Fibroblast of lung (primary cell): ENCODE measurements around the gene GRID1. TPM values are rescaled to one million over a fixed set of nuclear protein-coding genes. Genes with fewer than 3 reads are reported as not detected.

Experiments used
- DNase-seq, 2 donors: peaks; one replicate each; pipeline versions ENCODE4 v3.0.0 to v3.0.0-alpha.2; 2010; ENCODE audit warnings: low read depth in 2 of 2
- H2AFZ ChIP-seq: 2 replicates; pipeline ENCODE4 v1.5.1; 2012; ENCODE audit warnings: low read length, control low read depth, inconsistent platforms
- H3K27ac ChIP-seq: 2 replicates; pipeline ENCODE4 v1.5.1; 2011; ENCODE audit warnings: low read length, control low read depth; ENCODE audit not compliant: insufficient read depth
- H3K27me3 ChIP-seq: 2 replicates; pipeline ENCODE4 v1.5.1; 2011; ENCODE audit warnings: mild to moderate bottlenecking, low read length; ENCODE audit not compliant: control insufficient read depth, insufficient read depth
- H3K36me3 ChIP-seq: 2 replicates; pipeline ENCODE4 v1.5.1; 2011; ENCODE audit warnings: low read length; ENCODE audit not compliant: control insufficient read depth, insufficient read depth
- H3K4me1 ChIP-seq: 2 replicates; pipeline ENCODE4 v1.5.1; 2011; ENCODE audit warnings: low read length; ENCODE audit not compliant: control insufficient read depth, insufficient read depth; ENCODE audit errors: extremely low read depth
- H3K4me2 ChIP-seq: 2 replicates; pipeline ENCODE4 v1.5.1; 2011; ENCODE audit warnings: low read length, control low read depth; ENCODE audit not compliant: insufficient read depth; ENCODE audit errors: extremely low read depth
- H3K4me3 ChIP-seq, 4 experiments: fragments of 200-600 bp in 1 of 4; sonication (generic) in 1 of 4; replicated peaks in 1 of 4; 2 replicates each; pipeline ENCODE4 v1.5.1; 2011 to 2016; ENCODE audit warnings: low read length in 4 of 4, low read depth in 3 of 4, mild to moderate bottlenecking in 3 of 4, control low read depth in 2 of 4, inconsistent platforms in 1 of 4, mixed read lengths in 1 of 4; ENCODE audit not compliant: insufficient read depth in 1 of 4; ENCODE audit errors: control extremely low read depth in 1 of 4
- H3K79me2 ChIP-seq: 2 replicates; pipeline ENCODE4 v1.5.1; 2012; ENCODE audit warnings: mild to moderate bottlenecking, low read length, inconsistent platforms; ENCODE audit not compliant: control insufficient read depth, insufficient read depth
- H3K9ac ChIP-seq: 2 replicates; pipeline ENCODE4 v1.5.1; 2011; ENCODE audit warnings: mild to moderate bottlenecking, low read length, control low read depth; ENCODE audit not compliant: insufficient read depth
- H3K9me3 ChIP-seq: 2 replicates; pipeline ENCODE4 v1.5.1; 2012; ENCODE audit warnings: low read depth, low read length; ENCODE audit not compliant: control insufficient read depth, insufficient read depth
- H4K20me1 ChIP-seq: 2 replicates; pipeline ENCODE4 v1.5.1; 2011; ENCODE audit warnings: low read length; ENCODE audit not compliant: control insufficient read depth, insufficient read depth; ENCODE audit errors: extremely low read depth
- CTCF ChIP-seq, 2 donors: IDR thresholded peaks in 1 of 2; conservative IDR thresholded peaks in 1 of 2; 1 replicate in 1 of 2; 2 replicates in 1 of 2; pipeline ENCODE4 v1.5.1; 2011 to 2012; ENCODE audit warnings: low read length in 2 of 2, control low read depth in 1 of 2, inconsistent platforms in 1 of 2, low read depth in 1 of 2, mild to moderate bottlenecking in 1 of 2
- EZH2 ChIP-seq: IDR thresholded peaks from 2 replicates; pipeline ENCODE4 v1.5.1; 2012; ENCODE audit warnings: low read length, control low read depth, mild to moderate bottlenecking; ENCODE audit errors: missing control alignments
- polyA plus RNA-seq, 2 donors: library from polyadenylated mRNA; depleted of rRNA in 1 of 2; stranded (reverse) in 1 of 2; unstranded in 1 of 2; fragments of >200 nt; gene quantifications; 2 replicates each; pipeline ENCODE4 v1.2.1, GENCODE V29; 2011 to 2012; ENCODE audit warnings: missing spikeins in 1 of 2
- total RNA-seq: library from RNA; depleted of rRNA; stranded (reverse); fragments of >200 nt; gene quantifications from 2 replicates; pipeline ENCODE4 v1.2.1, GENCODE V29; 2014

The GRID1 gene
- total and polyA plus RNA-seq, 2 donors (not counting 1 experiment from before 2014, with no cell fraction given): 0.03 to 0.33 TPM

- Histone ChIP-seq H3K9ac (no peak overlapping the region), H3K4me3 (no peak overlapping the region), H2AFZ (no peak overlapping the region), H3K4me1 (no peaks in the 10 kb centered on the region), H4K20me1 (no peaks in the 10 kb centered on the region), H3K4me2 (no peak overlapping the region), H3K27ac (no peak overlapping the region), H3K9me3 (no peaks in the 10 kb centered on the region), H3K79me2 (no peaks in the 10 kb centered on the region), H3K36me3 (no peaks in the 10 kb centered on the region), H3K27me3 (no peaks in the 10 kb centered on the region)
- TF ChIP-seq EZH2: no peak
- no peak for TF ChIP-seq CTCF (conservative IDR thresholded peaks at IDR 0.05 in 1 of 2, IDR thresholded peaks at IDR 0.05 in 1 of 2; ENCODE audit: low read depth in 1 of 2, low read length in 2 of 2)
- no peak for DNase-seq
Measured at GRCh38 chr10:85915245-85915846, 451.2 kb downstream of the GRID1 start.

- no peak overlapping the region for H3K4me2 ChIP-seq
Measured at GRCh38 chr10:85914720-85915119, 451.9 kb downstream of the GRID1 start.

GRCh38 chr10:85908462-85908861 is 458.1 kb downstream of the GRID1 start:
- Histone ChIP-seq H3K9ac (no peak overlapping the region), H3K4me3 (no peak overlapping the region), H3K4me2 (no peak overlapping the region), H3K79me2 (no peaks in the 10 kb centered on the region), H3K9me3 (no peaks in the 10 kb centered on the region), H2AFZ (no peak overlapping the region), H4K20me1 (no peaks in the 10 kb centered on the region), H3K36me3 (no peaks in the 10 kb centered on the region), H3K4me1 (no peaks in the 10 kb centered on the region), H3K27me3 (no peaks in the 10 kb centered on the region), H3K27ac (no peak overlapping the region)
- TF ChIP-seq CTCF (conservative IDR thresholded peaks at IDR 0.05 in 1 of 2, IDR thresholded peaks at IDR 0.05 in 1 of 2; ENCODE audit: low read depth in 1 of 2, low read length in 2 of 2): no peak
- TF ChIP-seq EZH2: no peak
- DNase-seq: no peak

More at GRCh38 chr10:85914720-85915119, 451.9 kb downstream of the GRID1 start:
- TF ChIP-seq CTCF (conservative IDR thresholded peaks at IDR 0.05 in 1 of 2, IDR thresholded peaks at IDR 0.05 in 1 of 2; ENCODE audit: low read depth in 1 of 2, low read length in 2 of 2) (no peak), EZH2 (no peak)
- no peak overlapping the region for H3K4me3 ChIP-seq
- H3K9ac ChIP-seq: no peak overlapping the region
- H3K27me3 ChIP-seq: no peaks in the 10 kb centered on the region
- DNase-seq: no peak
- no peaks in the 10 kb centered on the region for H3K9me3 ChIP-seq
- H3K27ac ChIP-seq: no peak overlapping the region
- H3K79me2 ChIP-seq: no peaks in the 10 kb centered on the region
- no peaks in the 10 kb centered on the region for H3K4me1 ChIP-seq
- no peaks in the 10 kb centered on the region for H3K36me3 ChIP-seq
- no peak overlapping the region for H2AFZ ChIP-seq
- no peaks in the 10 kb centered on the region for H4K20me1 ChIP-seq
